Transverse colon (tissue), 4 donors: Measurements from ENCODE around the gene TGFB3.

Experiments used
- CTCF ChIP-seq, 5 experiments: fragments of 200-600 bp in 3 of 5; fragments of 450-650 bp in 2 of 5; sonication (generic) in 3 of 5; IDR thresholded peaks; 1 replicate in 2 of 5; 2 replicates in 3 of 5; pipeline ENCODE4 v1.5.1; 2016 to 2017; ENCODE audit warnings: antibody characterized with exemption in 5 of 5, inconsistent platforms in 3 of 5, mild to moderate bottlenecking in 2 of 5, moderate library complexity in 1 of 5
- POLR2AphosphoS5 ChIP-seq, 3 donors: sonication (generic); formaldehyde crosslinking; IDR thresholded peaks; one replicate each; pipeline ENCODE4 v1.6.1; 2016; ENCODE audit warnings: antibody characterized with exemption in 3 of 3

GRCh38 chr14:75952489-75952888 lies 29.3 kb downstream of the TGFB3 start:
- TF ChIP-seq CTCF (IDR thresholded peaks at IDR 0.05), result no peak
- TF ChIP-seq POLR2AphosphoS5 (IDR thresholded peaks at IDR 0.05), result no peak
